ENCODE data around the gene MX1. TPM values are rescaled to one million over a fixed set of nuclear protein-coding genes. Genes with fewer than 3 reads are reported as not detected.

The MX1 gene
- total RNA-seq, 4 donors from 2014 or later: 8.5 to 87.3 (median 44.8) TPM

DNA sequence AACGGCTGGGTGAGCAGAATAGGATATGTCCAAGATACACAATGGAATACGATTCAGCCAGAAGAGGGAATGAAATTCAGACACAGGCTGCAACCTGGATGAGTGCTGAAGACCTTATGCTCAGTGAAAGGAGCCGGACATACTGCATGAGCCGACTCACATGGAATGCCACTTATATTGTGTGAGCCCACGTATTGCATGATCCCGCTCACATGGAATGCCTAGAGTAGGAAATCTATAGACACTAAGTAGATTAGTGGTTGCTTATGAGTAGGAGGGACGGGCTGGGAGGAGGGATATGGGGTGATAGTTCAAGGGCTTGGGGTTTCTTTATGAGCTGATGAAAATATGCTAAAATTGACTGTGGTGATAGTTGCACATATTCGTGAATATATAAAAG, 55.2 kb downstream of the MX1 start:
- TF ChIP-seq CTCF (IDR thresholded peaks at IDR 0.05): no peak
- ATAC-seq (ENCODE audit: low FRiP score) (no peak), DNase-seq (ENCODE audit: low spot score) (no peak)

- ATAC-seq (ENCODE audit: low FRiP score) (no peak), DNase-seq (ENCODE audit: low spot score) (no peak)
- TF ChIP-seq CTCF (IDR thresholded peaks at IDR 0.05): no peak
Observed at GRCh38 chr21:41482301-41482700, 56.3 kb downstream of the MX1 start.

DNA sequence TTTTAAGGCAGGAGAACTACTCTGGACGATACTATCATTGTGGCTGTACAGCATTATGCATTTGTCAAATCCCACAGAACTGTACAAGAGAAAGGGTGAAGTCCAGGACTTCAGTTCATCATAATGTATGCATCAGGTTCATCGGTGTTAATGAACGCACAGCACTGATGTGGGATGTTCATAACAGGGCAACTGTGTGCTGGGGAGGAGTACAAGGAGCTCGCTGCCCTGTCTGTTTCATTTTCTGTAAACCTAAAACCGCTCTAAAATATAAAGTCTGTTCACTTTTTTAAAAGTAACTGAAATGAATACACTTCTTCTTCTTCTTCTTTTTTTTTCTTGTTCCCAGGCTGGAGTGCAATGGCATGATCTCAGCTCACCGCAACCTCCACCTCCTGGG, 56.9 kb downstream of the MX1 start:
- no peak for TF ChIP-seq CTCF (IDR thresholded peaks at IDR 0.05)
- ATAC-seq (ENCODE audit: low FRiP score) (no peak), DNase-seq (ENCODE audit: low spot score) (no peak)

- ATAC-seq (ENCODE audit: low FRiP score) (no peak), DNase-seq (ENCODE audit: low spot score) (no peak)
- TF ChIP-seq CTCF (IDR thresholded peaks at IDR 0.05): no peak
Observed at GRCh38 chr21:41483415-41483814, 57.4 kb downstream of the MX1 start.

GRCh38 chr21:41483973-41484372, 57.9 kb downstream of the MX1 start:
- ATAC-seq (ENCODE audit: low FRiP score) (no peak), DNase-seq (ENCODE audit: low spot score) (no peak)
- no peak for TF ChIP-seq CTCF (IDR thresholded peaks at IDR 0.05)

GRCh38 chr21:41487082-41487481, 61.0 kb downstream of the MX1 start:
- no peak for TF ChIP-seq CTCF (IDR thresholded peaks at IDR 0.05)
- DNase-seq (ENCODE audit: low spot score) (no peak), ATAC-seq (ENCODE audit: low FRiP score) (no peak)

GRCh38 chr21:41488080-41488479, 62.0 kb downstream of the MX1 start:
- TF ChIP-seq CTCF (IDR thresholded peaks at IDR 0.05): no peak
- ATAC-seq (ENCODE audit: low FRiP score) (no peak), DNase-seq (ENCODE audit: low spot score) (no peak)

All from omental fat pad (tissue), 4 donors.